GM19035 (cell line): ENCODE results near the gene STEAP1B.
A peak's percentile ranks its signal among the peaks of the same experiment; 100 is the strongest.

Experiments
- ATAC-seq: cut with Tn5 transposase; IDR thresholded peaks from one replicate; pipeline ENCODE4 v1.9.1; 2021; ENCODE audit not compliant: unreplicated experiment

The STEAP1B gene

GRCh38 chr7:22406715-22407114, 93.3 kb downstream of the STEAP1B start:
- no peak for ATAC-seq

DNA sequence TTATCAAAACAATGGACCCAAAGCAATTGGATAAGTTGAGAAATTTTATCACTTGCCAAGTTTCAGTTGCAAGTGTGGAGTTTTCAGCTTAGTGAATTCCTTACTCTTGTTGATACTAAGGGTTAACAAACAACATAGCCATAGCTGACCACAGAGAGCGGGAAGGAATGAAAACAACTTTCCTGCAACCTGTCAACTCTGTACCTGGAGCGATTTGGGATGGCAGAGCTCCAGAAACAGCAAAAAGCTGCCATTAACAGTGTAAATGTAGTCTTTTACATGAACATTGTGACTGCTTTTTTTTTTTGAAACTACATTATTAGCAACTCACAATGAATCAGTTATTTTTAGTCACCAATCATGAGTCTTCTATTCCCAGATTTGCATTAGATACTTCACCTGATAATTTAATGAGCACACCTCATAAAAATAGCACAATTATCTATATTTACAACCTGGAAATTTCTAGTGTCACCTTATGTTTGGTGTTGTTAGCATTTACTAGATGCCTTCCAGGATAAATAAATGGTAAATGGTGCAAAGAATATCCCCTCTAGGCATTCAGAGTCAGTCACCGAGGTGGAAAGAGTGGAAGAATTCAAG, 95.5 kb downstream of the STEAP1B start:
- no peak for ATAC-seq

- no peak for ATAC-seq
Measured at GRCh38 chr7:22403344-22403743, 96.6 kb downstream of the STEAP1B start.

DNA sequence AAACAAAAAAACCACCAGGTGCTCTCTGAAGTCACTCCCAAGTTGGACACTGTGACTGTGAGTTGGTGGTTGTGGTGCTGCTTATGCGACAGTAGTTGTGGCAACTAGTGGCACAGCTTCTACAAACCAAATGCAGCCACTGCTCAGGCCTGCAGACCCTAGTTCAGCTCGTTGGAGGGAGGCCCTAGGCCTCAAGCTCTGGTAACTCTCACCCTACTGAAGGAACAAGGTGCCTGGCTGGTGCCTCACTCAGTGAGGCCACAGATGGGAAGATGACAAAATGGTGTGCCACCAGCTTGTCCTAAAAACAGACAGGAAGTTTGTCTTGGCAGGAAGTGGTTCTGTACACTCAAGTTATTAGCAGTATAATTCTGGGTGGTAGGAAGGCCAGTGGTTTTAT, 97.7 kb downstream of the STEAP1B start:
- ATAC-seq: no peak

DNA sequence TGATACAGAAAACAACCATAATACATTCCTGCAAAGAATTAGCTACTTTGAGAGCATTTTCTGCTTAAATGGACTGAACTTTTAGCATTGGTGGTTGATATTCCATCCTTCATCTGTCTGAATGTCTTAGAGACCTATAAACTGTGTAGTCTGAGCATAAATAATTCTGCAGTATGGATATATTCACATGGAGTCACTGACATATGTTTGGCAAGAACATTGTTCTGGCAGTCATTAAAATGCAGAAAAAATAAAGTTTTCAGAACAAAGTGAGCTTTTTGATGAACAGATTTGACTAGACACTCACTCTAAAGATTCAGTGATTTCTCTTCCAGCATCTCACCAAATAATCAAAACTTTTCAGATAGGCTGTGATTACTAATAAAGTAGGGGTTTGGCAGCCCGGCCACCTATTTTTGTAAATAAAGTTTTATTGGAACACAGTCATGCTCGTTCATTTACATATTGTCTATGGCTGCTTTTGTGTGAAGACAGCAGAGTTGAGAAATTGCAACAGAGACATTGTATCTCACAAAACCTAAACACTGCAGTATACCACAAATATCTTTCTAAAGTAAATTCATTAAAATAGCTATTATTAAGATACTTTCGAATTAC, 98.9 kb downstream of the STEAP1B start:
- ATAC-seq: no peak

GRCh38 chr7:22400150-22400814, 99.7 kb downstream of the STEAP1B start:
- no peak for ATAC-seq

DNA sequence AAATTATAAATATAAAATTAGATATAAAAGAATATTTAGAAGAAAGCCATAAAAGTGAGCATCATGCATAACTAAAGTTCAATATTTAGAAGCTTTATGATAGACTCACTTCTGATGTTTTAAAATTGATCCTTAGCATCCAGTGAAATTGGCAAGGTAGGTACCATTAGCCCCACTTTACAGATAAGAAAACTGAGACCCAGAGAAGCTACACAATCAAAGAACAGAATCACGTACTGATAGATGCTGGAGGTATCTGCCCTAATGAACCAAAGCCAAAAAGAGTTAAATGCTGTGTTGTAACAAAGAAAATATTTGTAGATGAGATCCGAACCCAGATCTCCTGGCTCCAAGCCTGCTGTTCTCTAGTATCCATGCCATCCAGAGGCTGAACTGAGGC, 100.4 kb downstream of the STEAP1B start:
- no peak for ATAC-seq

GRCh38 chr7:22399091-22399490, 100.9 kb downstream of the STEAP1B start:
- ATAC-seq: no peak

DNA sequence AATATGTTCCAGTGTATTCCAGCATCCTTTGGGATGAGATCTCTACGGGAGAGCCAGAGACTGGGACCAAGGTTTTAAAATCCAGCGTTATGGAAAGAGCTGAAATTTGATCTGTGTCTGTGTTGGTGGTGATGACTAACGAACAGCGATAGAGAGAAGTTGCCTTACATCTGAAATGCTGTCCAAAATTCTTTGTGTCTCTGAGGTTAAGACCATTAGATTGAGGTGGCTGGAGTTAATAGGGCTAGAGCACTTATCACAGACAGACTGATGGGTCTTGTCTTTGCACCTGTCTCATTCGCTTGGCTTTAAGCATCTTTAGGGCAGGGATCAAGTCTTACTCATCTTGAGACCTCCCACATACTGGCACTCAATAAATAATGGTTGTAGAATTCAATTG, 102.0 kb downstream of the STEAP1B start:
- no peak for ATAC-seq

GRCh38 chr7:22395222-22395621, 104.8 kb downstream of the STEAP1B start:
- ATAC-seq: no peak

DNA sequence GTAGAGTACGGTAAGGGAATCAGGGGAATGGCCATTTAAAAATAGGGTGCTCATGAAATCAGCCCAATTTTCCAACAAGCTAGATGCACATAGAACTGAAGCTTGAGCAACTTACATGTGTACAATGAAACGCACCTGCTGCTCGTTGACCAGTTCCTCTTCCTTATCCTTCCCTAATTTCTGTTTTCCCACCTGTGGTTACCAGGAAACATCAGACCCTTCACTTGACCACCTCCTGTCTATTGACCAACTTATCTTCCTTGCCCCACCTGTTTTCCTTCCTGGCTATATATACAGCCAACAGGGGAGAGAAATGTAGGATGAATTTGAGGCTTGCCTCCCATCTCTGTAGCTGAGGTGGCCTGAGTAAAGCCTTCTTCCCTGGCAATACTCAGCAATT, 105.2 kb downstream of the STEAP1B start:
- no peak for ATAC-seq

DNA sequence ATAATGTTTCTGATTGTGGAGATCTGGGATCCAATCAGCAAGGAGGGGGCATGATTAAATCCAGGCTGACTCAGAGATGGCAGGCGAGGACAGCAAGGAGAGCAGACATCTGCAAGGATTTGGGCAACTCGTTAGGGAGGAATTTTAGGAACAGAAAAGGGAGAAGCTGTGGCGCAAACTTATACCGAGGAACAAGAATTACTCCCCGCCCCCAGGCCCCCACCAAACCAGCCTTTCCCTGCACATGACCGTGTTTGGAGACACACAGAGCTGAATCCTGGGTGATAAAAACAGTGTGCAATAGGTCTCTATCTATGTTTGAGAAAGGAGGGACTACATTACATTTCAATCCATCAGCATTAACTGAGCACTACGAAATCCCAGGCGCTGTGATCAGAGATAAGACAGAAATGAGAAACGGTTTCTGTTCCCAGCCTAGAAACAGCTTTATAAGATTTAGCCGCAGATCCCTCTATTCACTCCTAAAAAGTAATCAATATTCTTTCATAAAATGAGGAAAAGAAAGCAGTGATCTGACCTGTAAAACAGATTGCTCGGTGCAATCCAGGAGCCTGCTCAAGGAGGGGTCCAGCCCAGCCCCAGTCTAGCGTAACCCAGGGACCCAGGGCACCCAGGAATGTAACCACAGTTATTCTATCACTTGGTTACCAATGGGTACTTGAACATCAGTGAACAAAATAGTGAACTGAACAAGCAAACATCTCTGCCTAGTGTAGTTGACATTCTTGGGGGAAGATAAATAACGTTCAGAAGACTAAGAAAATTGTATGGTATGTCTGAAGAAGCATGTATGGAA, 105.9 kb downstream of the STEAP1B start:
- no peak for ATAC-seq

DNA sequence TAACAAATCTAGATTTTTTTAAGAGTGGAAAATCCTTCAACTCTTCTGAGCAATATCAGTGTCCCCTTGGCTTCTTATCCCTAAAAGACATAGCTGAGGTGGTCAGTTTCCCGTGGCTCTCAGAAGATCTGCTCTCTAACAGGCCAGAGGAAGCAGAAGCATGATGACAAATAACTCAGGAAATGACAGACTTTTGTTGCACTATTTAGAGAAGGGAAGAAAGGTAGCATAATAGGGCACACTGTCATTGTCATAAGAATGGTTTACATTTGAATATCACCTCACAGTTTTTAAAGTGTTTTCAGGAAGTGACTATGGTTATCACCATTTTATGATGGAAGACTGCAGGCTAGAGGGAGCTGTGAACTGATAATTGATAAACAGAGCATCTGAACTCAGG, 109.5 kb downstream of the STEAP1B start:
- no peak for ATAC-seq

DNA sequence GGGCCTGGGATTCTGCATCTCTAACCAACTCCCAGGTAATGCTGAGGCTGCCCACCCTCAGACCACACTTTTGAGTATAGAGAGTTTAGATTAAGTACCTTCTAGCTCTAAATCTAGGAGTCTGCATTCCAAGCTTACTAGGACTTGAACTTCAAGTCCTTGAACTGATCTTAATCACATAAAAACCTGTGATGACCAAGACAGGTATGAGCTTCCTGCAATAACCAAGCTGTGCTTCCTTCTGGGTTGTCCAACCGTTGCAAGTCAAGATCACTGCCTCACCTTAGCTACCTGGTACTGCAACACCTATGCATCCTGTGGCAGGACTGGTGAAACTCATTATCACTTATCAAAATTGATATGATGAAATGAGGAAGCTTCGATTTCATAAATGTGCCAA, 110.1 kb downstream of the STEAP1B start:
- no peak for ATAC-seq

- no peak for ATAC-seq
Measured at GRCh38 chr7:22387583-22387982, 112.4 kb downstream of the STEAP1B start.

- ATAC-seq: peak; percentile 56
Measured at GRCh38 chr7:22386865-22387264, 113.1 kb downstream of the STEAP1B start.

- peak; percentile 73 for ATAC-seq
Measured at GRCh38 chr7:22386206-22386858, 113.7 kb downstream of the STEAP1B start.

GRCh38 chr7:22385326-22385725, 114.7 kb downstream of the STEAP1B start:
- ATAC-seq: peak; percentile 38

- ATAC-seq: no peak
Measured at GRCh38 chr7:22380333-22380732, 119.7 kb downstream of the STEAP1B start.

DNA sequence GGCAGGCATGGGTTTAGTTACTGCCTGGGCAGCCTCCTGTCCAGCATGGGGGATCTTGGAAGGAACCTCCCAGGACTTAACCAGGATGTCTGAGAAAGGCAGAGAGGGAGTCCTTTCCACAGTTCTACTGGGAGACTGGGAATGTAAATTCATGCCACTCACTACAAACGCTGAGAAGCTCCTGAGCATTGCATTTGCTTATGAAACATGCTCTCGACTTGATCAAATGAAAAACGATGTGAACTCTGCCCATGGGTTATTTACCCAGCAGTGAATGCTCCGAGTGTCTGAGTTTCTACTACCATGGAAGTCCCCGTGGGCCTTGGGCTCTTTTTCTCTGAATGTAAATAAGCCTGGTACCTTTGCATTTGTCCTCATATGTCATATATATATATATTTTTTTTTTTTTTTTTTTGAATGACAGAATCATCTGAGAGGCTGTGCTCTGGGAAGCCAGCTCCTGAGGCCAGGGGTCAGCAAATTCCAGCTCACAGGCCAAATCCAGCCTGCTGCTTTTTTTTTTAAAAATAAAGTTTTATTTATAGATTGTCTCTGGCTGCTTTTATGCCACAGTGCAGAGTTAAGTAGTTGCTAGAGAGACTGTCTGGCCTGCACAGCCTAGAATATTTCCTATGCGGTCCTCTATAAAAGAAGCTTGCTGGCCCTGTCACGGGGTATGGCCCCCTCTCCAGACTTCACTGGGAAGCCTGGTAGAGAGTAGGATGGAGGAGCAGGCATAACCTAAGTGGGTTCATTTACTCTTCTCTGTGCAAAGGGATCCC, 121.6 kb downstream of the STEAP1B start:
- ATAC-seq: no peak
